Activated CD4-positive, alpha-beta T cell treated with anti-CD3 and anti-CD28 coated beads for 48 hours (primary cell): Measurements from ENCODE around the gene CTSL.

Experiments used
- DNase-seq: peaks from one replicate; pipeline ENCODE4 v3.0.0-alpha.2; 2020

CTSL gene

GRCh38 chr9:87763286-87763685 is 37.4 kb downstream of the CTSL start:
- DNase-seq: no peak

DNA sequence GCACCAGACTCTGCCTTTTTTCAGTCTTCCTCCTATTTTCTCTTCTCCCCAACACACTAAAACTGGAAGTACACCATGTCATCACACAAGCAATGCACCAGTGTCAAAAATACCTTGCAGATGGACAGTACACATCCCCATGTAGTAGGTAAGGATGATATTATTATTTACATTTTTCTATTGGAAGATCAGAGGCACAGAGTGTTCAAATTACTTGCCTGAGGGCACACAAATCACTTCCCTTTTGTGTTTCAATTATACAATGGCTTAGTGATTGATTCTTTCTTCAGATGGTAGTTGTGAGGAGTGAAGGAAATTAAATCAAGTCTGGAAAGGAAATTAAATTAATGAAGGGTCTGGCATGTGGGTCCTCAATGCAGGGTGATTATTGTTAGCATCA is 39.6 kb downstream of the CTSL start:
- no peak for DNase-seq

DNA sequence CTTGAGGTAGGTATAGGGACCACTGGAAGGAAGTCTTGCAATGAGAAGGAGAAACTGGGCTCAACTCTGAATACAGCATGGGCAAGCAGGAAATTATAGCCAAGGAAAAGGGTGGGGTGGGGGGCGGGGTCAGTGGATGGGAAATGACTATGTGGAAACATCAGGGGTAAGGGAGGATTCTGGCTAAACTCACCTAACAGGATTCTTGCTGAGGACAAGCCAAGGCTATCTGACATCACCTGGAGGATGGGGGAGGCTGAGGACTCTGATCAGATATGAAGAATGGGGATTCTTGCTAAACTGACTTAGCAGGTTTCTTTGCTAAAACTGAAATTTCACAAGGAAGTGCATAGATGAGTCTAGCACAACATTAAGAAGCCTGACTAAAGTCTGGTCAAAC is 40.8 kb downstream of the CTSL start:
- DNase-seq: peak; percentile 15

GRCh38 chr9:87770616-87771315 is 44.8 kb downstream of the CTSL start:
- no peak for DNase-seq

DNA sequence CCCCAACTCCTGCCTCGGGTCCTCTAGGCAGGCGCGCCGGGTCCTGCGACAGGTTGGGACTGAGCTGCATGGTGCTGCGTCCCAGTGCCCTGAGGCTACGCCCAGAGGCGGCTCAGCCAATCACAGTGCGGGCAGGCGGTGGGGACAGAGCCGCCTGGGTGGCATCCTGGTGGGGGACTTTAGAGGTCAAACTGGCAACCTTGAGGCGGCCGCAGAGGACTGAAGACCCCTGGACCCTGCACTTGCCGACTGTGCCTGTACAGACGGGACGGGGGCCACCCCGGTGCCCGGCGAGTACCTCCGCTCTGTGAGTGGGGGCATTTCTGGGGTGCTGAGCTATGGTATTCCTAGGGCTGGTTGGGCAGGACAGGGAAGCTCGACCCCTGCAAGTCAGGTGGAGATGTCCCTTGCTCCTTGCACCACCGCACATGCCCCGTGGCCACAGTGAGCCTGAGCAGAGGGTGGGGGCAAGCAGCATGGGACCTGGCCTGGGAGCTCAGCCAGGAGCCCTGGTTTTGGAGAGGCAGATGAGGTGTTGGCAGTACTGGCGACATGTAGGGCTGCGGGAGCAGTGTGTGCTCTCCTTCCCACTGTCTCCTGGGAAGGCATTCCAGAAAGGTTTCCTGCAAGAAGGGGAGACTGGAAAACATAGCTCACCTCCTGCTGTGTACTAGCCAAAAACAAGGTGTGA is 45.5 kb downstream of the CTSL start:
- DNase-seq: no peak

GRCh38 chr9:87776481-87777379 is 50.8 kb downstream of the CTSL start:
- no peak for DNase-seq

GRCh38 chr9:87778996-87779395 is 53.1 kb downstream of the CTSL start:
- DNase-seq: no peak
